ENCODE results near the gene MEGF8.
"Not testable (repeated sequence)": the region's sequence is repeated elsewhere in the genome, so short reads cannot be mapped to it uniquely, and the experiment has no call there.

Gene MEGF8

DNA sequence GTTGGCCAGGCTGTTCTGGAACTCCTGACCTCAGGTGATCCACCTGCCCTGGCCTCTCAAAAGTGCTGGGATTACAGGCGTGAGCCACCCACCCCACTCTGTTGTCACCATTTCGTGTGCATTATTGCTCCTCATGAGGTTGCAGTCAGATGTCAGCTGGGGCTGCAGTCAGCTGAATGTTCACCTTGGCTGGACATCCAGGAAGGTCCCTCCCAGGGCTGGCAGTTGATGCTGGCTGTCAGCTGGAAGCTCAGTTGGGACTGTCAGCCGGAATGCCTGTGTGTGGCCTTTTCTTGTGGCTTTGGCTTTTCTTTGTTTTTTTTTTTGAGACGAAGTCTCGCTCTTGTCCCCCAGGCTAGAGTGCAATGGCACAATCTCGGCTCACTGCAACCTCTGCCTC lies 6.6 kb downstream of the MEGF8 start:
- no peak for DNase-seq (ENCODE audit: low read depth)

DNA sequence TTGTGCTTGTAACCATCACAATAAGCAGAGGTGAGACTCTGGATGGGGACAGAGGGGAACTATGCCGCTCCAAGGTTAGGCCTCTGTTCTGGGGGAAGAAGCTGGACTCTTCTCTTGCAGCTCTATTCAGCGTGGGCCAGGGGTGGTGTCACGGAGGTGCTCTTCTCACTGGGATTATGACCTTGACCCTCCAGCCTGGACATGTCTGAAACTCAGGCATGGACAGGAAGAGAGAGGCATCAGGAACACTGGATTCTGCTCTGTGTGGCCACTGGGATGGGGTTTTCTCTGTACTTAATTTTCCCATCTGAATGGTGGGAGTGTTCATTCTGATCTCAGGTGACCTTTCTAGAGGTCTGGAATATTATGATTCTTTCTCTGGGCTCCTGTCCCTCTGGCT lies 7.6 kb downstream of the MEGF8 start:
- DNase-seq (ENCODE audit: low read depth): no peak

DNA sequence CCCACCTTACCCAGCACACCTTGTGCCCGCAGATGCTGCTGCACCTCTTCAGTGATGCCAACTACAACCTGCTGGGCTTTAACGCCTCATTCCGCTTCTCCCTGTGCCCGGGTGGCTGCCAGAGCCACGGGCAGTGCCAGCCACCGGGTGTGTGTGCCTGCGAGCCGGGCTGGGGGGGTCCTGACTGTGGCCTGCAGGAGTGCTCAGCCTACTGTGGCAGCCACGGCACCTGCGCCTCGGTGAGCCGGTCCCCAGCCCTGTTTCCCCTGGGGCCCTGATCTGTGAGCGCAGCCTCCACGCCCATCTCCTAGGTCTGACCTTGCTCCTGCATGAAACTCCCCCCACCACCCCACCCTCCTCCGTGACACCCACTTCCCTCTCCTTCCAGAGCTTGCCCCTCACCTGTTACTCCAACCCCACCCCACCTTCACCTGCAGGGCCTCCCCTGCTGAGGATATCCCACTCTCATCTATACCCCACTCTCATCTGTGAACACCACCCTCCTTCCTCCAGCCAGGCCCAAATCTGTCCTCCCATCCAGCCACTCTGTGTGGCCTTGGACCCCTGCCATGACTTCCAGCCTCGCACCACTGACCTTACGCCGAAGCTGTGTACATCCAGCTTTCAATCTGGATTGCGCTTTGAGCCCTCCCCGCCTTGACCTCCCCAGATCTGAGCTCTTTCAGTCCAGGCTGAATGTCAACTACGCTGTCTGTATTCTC lies 8.7 kb downstream of the MEGF8 start:
- DNase-seq (ENCODE audit: low read depth): no peak

DNA sequence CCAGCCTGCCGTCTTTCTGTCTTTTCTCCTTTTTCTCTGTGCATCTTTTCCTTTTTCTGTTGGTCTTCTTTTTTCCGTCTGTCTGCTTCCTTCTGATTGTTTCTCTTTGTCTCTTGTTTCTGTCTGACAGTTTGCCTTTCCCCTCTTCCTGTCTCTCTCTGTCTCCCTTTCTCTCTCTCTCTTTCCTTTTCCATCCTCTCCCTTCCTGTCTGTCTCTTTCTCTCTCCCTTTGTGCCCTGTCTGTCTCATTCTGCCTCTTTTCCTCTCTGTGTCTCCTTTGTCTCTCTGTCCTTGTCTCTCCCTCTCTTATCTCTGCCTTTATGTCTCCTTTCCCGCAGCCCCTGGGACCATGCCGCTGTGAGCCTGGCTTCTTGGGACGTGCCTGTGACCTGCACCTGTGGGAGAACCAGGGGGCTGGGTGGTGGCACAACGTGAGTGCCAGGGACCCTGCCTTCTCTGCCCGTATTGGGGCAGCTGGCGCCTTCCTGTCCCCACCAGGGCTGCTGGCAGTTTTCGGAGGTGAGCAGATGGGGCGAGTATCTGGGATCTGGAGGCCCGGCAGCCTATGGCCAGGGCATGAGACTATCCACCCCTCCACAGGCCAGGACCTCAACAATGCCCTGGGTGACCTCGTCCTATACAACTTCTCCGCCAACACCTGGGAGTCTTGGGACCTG lies 9.4 kb downstream of the MEGF8 start:
- no peak for DNase-seq (ENCODE audit: low read depth)

DNA sequence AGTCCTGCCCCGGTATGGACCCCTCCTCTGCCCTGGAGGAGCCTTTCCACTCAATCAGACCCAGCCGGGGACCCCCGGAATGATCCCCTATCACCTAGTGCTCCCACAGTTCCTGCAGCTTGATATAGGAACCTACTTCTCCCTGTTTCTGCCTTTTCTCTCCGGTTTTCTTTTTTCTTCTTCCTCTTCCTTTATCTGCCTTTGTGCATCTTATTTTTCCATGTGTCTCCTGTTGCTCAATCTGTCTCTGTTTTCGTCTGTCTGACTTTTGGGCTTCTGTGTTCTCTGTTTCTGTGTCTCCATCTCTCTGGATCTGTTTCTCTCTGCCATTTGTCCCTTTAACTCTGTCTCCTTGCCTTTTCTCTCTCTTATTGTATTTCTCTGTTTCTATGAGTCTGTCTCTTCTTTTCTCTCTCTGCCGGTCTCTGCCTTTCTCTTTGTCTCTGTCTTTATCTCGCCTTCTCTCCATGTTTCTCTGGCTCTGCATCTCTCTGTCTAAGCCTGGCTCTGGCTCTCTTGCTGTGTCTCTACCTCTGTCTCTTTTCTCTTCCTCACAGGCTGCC lies 10.0 kb downstream of the MEGF8 start:
- DNase-seq (ENCODE audit: low read depth): no peak

DNA sequence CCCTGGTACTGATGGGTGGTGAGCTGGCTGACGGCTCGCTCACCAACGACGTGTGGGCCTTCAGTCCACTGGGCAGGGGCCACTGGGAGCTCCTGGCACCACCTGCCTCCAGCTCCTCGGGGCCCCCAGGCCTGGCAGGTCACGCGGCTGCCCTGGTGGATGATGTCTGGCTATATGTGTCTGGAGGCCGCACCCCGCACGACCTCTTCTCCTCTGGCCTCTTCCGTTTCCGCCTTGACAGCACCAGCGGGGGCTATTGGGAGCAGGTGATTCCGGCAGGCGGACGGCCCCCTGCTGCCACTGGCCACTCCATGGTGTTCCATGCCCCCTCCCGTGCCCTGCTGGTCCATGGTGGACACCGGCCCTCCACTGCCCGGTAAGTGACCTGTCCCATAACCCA lies 10.5 kb downstream of the MEGF8 start:
- DNase-seq (ENCODE audit: low read depth): no peak

DNA sequence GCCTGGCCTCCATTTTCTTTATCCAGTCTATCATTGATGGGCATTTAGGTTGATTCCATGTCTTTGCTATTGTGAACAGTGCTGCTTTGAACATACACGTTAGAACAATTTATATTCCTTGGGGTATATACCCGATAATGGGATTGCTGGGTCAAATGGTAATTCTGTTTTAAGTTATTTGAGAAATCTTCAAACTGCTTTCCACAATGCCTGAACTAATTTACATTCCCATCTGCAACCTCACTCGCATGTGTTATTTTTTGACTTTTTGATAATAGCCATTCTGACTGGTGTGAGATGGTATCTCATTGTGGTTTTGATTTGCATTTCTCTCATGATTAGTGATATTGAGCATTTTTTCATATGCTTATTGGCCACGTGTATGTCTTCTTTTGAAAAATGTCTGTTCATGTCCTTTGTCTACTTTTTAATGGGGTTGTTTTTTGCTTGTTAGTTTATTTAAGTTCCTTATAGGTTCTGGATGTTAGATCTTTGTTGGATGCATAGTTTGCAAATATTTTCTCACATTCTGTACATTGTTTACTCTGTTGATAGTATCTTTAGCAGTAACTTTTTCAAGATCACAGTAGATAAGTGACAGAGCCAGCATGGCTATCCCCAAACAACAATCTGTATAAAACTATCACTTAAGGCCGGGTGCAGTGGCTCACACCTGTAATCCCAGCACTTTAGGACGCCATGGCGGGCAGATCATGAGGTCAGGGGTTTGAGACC lies 13.9 kb downstream of the MEGF8 start:
- not testable (repeated sequence) for DNase-seq (ENCODE audit: low read depth)

DNA sequence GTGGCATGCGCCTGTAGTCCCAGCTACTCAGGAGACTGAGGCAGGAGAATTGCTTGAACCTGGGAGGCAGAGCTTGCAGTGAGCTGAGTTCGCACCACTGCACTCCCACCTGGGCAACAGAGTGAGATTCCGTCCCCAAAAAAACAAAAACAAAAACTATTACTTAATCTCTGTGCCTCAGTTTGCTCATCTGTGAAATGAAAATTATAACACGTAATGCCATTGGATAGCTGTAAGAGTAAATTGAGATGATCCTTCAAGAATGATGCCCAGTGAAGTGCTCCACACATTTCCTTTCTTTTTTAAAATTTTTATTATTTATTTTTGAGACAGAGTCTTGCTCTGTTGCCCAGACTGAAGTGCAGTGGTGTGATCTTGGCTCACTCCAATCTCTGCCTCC lies 14.5 kb downstream of the MEGF8 start:
- not testable (repeated sequence) for DNase-seq (ENCODE audit: low read depth)

DNA sequence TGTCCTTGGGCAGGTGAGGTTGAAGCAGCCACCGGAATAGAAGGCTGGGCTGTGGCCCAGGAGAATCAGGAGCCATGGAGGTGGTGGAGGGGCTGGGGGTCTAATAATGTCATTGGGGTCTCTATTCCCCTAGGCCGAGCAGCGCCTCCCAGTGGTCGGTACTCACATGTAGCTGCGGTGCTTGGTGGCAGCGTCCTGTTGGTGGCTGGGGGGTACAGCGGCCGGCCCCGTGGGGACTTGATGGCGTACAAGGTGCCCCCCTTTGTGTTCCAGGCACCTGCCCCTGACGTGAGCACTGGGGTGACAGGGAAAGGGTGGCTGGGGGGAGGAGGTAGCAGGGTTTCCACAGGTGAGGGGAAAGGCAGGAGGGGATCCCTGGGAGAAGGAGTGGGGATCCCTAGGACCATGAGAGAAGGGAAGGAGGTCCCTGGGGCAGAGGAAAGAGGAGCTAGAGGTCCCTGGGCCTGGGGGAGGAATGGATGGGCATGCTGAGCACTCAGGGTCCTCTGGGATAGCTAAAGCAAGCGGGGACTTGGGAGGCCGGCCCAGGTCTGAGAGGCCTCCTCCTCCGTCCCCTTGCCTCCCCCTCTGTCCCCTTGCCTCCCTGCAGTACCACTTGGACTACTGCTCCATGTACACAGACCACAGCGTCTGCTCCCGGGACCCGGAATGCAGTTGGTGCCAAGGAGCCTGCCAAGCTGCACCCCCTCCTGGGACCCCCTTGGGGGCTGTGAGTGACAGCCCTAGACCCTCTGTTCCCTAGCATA lies 18.1 kb downstream of the MEGF8 start:
- no peak for DNase-seq (ENCODE audit: low read depth)

DNA sequence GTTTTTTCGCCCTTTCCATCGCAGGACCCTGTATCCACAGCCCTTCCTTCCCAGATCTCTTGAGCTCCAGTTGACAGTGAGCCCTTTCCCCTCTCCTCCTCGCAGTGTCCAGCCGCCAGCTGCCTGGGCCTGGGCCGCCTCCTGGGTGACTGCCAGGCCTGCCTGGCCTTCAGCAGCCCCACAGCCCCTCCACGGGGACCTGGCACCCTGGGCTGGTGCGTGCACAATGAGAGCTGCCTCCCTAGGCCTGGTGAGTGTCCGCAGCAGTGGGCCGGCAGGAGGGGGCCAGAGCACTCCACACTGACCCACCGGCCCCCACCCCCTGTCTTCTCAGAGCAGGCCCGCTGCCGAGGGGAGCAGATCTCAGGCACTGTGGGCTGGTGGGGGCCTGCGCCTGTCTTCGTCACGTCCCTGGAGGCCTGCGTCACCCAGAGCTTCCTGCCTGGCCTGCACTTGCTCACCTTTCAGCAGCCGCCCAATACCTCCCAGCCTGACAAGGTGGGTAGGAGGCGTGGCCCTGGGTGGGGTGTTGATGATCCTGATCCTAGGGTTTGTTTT lies 19.0 kb downstream of the MEGF8 start:
- DNase-seq (ENCODE audit: low read depth): no peak

DNA sequence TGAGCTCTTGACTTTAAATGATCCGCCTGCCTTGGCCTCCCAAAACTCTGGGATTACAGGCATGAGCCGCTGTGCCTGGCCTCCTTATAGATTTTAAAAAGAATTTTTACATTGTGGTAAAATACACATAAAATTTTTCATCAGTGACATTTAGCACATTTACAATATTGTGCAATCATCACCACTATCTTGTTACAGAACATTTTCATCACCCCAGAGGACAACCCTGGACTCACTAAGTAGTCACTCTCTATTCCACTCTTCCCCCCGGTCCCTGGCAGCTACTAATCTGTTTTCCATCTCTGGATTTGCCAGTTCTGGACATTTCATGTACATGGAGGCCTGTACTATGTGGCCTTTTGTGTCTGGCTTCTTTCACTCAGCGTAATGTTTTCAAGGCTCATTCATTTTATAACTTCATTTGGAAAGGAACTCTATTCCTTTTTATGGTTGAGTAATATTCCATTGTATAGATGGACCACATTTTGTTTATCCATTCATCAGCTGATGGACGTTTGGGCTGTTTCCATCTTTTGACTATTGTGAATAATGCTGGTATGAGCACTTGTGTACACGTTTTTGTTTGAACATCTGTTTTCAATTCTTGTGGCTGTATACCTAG lies 19.9 kb downstream of the MEGF8 start:
- no peak for DNase-seq (ENCODE audit: low read depth)

DNA sequence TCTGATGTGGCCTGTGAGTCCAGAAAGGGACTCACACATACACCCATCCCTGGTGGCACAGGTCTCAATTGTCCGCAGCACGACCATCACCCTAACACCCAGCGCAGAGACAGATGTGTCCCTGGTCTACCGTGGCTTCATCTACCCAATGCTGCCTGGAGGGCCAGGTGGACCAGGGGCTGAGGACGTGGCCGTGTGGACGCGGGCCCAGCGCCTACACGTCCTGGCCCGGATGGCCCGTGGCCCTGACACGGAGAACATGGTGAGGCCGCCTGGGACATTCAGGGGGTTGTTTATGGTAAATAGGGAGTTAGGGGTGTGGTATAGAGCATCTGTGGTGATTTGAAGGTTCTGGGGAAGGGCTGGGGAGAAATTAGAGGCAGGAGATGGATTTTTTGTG lies 22.8 kb downstream of the MEGF8 start:
- no peak for DNase-seq (ENCODE audit: low read depth)

DNA sequence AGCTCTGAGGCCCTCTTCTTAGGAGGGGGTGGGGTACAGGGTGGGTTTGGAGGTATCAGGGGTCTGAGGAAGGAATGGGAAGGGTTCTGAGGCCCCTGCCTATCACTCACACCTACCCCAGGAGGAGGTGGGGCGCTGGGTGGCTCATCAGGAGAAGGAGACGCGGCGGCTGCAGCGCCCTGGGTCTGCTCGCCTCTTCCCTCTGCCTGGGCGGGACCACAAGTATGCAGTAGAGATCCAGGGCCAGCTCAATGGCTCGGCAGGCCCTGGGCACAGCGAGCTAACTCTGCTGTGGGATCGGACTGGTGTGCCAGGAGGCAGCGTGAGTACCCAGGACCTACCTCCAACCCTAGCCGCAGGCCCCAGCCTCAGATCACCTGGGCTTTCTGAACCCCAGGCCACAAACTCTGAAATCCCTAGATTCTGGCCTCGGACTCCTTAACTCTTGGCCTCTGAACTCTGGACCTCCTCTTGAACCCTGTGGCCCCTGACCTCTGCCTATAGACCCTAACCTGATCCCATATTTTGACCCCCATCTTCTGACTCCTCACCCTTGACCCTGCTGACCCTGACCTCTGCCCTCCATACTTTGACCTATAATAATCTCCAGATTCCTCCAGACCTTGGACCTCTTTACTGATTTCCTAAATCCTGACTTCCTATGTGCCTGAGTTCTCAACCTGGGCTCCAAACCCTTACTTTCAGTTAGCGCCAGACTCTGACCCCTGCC lies 24.1 kb downstream of the MEGF8 start:
- no peak for DNase-seq (ENCODE audit: low read depth)

DNA sequence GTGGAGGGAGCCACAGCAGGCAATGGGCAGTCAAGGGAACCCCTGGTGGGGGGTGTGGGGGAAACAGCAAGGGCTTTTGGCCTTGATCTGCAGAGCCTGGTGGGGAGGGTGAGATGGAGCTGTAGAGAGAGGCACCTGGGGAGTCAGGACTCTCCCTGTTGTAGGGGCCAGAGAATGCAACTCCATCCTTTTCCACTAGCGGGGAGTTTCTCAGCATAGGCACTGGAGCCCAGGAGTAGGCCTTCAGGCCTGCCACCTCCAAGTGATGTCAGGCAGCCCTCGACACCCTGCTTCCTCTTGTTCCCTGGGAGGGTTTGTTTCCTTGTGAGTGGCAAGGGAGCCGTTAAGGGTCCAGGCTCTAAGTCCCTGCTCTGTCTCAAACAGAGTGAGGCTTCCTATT lies 25.0 kb downstream of the MEGF8 start:
- DNase-seq (ENCODE audit: low read depth): no peak

DNA sequence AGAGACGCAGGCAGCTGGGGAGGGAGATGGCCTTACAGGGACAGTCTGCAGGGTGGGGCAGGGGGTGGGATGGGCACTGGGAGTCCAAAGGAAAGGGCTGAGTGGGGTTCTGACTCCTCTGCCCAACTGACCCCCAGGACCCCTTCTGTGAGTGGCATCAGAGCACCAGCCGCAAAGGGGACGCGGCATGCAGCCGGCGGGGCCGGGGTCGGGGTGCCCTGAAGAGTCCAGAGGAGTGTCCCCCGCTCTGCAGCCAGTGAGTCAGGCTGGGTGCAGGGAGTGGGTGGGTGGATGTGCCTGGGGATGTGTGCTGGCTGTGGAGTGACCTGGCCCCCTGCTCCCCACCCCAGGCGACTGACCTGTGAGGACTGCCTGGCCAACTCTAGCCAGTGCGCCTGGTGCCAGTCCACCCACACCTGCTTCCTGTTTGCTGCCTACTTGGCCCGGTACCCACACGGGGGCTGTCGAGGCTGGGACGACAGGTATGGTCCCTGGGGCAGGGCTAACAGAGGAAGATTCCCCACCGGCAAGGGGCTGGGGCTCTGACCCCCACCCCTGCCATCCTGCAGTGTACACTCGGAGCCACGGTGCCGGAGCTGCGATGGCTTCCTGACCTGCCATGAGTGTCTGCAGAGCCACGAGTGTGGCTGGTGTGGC lies 25.8 kb downstream of the MEGF8 start:
- DNase-seq (ENCODE audit: low read depth): no peak

DNA sequence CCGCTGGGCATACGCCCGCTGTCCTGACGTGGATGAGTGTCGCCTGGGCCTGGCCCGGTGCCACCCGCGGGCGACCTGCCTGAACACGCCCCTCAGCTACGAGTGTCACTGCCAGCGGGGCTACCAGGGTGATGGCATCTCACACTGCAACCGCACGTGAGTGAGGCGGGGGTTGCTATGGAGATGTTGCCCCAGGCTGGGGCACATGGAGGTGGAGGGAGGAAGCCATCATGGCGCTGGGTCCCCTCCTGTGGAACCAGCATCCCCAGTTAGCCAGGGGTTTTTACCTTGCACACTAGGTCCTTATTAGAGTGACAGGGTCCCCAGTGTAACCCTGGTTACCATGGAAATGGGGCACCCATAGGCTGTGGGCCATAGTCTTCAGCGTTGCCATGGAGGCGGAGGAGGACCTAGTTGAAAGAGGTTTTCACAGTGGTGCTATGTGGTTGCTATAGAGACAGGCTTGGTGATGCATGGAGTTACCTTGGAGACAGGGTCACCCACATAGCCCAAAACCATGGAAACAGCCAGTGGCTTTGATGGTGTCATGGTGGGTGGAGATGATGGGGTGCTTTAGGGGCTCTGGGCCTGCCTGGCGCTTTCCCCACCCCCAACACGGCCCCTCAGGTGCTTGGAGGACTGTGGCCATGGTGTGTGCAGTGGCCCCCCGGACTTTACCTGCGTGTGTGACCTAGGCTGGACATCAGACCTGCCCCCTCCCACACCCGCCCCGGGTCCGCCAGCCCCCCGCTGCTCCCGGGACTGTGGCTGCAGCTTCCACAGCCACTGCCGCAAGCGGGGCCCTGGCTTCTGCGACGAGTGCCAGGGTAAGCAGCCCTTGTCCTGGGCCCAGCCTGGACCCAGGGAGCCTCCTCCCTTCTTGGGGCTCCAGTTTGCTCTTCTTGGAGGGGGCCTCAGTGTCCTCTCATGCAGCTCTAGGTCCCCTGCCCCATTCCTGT lies 27.1 kb downstream of the MEGF8 start:
- no peak for DNase-seq (ENCODE audit: low read depth)

DNA sequence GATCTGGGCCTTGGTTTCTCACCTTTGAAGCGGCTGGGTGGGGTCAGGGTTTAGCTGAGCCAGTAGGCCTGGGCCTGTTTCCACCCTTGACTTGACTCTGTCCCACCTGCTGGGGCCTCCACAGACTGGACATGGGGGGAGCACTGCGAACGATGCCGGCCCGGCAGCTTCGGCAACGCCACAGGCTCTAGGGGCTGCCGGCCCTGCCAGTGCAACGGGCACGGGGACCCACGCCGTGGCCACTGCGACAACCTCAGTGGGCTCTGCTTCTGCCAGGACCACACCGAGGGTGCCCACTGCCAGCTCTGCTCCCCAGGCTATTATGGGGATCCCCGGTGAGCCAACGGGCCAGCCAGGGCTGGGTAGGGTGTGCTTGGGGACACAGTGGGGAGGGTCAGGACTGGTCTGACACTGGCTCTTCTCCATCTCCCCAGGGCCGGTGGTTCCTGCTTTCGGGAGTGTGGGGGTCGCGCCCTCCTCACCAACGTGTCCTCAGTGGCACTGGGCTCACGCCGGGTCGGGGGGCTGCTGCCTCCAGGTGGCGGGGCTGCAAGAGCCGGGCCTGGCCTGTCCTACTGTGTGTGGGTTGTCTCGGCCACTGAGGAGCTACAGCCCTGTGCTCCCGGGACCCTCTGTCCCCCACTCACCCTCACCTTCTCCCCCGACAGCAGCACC lies 28.0 kb downstream of the MEGF8 start:
- no peak for DNase-seq (ENCODE audit: low read depth)

DNA sequence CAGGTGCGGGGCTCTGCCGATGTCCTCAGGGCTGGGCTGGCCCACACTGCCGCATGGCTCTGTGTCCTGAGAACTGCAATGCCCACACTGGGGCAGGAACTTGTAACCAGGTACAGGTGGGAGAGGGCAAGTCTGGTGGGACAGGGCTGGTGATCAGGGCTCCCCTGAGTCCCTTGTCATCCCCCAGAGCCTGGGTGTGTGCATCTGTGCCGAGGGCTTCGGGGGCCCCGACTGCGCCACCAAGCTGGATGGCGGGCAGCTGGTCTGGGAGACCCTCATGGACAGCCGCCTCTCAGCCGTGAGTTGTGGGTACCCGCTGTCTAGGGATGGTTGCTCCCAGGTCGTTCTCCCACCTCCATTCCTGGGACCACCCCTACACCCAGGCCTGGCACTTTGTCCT lies 30.5 kb downstream of the MEGF8 start:
- no peak for DNase-seq (ENCODE audit: low read depth)
